ENCODE results near the gene ZFYVE9. TPM values are rescaled to one million over a fixed set of nuclear protein-coding genes. Genes with fewer than 3 reads are reported as not detected.
"Not testable (repeated sequence)": the region's sequence is repeated elsewhere in the genome, so short reads cannot be mapped to it uniquely, and the experiment has no call there.

The ZFYVE9 gene
- total RNA-seq, 3 donors from 2014 or later: 12.4 to 25.7 (median 19.1) TPM

DNA sequence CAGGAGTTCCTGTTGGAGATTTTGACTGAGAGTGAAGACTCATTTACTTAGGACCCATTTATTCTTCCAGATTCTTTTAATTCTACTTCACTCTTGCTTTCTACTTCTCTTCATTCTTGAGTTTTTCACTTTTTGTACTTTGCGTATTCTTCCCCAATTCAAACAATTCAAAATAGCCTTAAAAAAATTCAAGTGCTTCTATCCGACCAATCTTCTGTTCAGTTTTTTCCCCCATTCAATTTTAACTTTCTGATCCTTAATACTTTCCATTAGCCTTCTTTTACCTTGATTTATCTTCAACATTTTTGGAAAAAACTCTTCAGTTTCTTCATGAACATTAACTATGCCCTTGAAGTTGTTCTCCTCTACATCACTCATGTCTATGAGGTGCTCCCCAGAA lies 21.1 kb downstream of the ZFYVE9 start:
- Histone ChIP-seq H3K4me3 (no peak overlapping the region), H3K4me1 (ENCODE audit: low read depth) (no peaks in the 10 kb centered on the region), H3K9me3 (no peaks in the 10 kb centered on the region), H3K36me3 (ENCODE audit: low read depth) (no peaks in the 10 kb centered on the region)
- intact Hi-C loops (cut with DNase I, micrococcal nuclease): no loop called here
- TF ChIP-seq, protein P1, sequence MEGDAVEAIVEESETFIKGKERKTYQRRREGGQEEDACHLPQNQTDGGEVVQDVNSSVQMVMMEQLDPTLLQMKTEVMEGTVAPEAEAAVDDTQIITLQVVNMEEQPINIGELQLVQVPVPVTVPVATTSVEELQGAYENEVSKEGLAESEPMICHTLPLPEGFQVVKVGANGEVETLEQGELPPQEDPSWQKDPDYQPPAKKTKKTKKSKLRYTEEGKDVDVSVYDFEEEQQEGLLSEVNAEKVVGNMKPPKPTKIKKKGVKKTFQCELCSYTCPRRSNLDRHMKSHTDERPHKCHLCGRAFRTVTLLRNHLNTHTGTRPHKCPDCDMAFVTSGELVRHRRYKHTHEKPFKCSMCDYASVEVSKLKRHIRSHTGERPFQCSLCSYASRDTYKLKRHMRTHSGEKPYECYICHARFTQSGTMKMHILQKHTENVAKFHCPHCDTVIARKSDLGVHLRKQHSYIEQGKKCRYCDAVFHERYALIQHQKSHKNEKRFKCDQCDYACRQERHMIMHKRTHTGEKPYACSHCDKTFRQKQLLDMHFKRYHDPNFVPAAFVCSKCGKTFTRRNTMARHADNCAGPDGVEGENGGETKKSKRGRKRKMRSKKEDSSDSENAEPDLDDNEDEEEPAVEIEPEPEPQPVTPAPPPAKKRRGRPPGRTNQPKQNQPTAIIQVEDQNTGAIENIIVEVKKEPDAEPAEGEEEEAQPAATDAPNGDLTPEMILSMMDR (IDR thresholded peaks at IDR 0.05): no peak
- ATAC-seq: no peak
- no peak for DNase-seq

DNA sequence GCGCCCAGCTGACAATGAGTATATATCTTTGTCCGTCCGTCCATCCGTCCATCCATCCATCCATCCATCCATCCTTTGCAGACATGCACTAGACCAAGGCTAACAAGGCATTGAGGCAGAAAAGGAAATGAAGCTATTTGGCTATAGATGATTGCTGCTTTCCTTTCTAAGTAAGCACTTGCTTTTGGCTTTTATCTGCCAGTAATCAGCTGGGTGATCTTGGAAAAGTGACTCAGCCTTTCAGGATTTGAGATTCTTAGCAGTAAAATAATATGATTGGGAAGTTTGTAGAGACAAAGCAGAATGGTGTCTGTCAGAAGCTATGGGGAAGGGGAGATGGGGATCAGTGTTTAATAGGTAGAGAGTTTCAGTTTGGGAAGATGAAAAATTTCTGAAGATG lies 22.7 kb downstream of the ZFYVE9 start:
- H3K36me3 ChIP-seq (ENCODE audit: low read depth): no peaks in the 10 kb centered on the region
- DNase-seq (no peak), ATAC-seq (no peak)
- no peaks in the 10 kb centered on the region for H3K9me3 ChIP-seq
- no peak overlapping the region for H3K4me3 ChIP-seq
- intact Hi-C loops (cut with DNase I, micrococcal nuclease): no loop called here
- TF ChIP-seq, protein P1 (IDR thresholded peaks at IDR 0.05): no peak
- H3K4me1 ChIP-seq (ENCODE audit: low read depth): no peaks in the 10 kb centered on the region

DNA sequence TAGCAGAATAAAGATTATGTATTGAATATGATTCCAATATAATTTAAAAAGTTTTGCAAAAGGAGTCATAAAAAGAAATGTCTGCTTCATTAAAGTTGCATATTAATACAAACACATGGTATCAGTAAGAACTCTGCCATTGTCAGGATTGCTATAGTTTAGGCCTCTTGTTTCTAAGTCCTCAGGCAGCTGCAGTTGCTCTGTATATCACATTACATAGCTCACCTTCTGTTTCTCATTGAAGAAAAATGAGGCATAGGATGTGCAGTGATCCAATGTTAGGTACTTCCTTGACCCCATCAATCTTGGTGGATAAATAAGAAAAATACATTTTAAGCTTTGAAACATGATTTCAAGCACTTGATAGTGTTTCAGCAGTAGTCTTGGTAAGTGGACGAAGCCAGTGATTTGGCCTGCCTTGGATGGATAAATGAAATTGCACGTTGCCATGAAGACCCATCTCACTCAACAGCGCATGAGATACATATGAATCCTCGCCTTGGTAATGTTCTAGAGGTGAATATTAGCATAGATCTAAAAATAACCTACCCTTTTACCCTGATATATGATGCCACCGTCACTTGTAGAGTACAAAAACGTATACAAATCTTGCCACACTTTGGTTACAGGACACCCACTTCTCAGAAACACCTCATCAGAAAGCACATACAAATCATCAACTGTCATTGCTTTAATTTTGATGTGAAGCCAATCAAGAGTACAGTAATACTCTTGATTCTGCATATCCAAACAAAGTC lies 25.3 kb downstream of the ZFYVE9 start:
- ATAC-seq: no peak
- no peaks in the 10 kb centered on the region for H3K36me3 ChIP-seq (ENCODE audit: low read depth)
- no peaks in the 10 kb centered on the region for H3K9me3 ChIP-seq
- H3K4me1 ChIP-seq (ENCODE audit: low read depth): no peaks in the 10 kb centered on the region
- no peak for DNase-seq
- intact Hi-C loops (cut with DNase I, micrococcal nuclease): no loop called here
- H3K4me3 ChIP-seq: no peak overlapping the region
- TF ChIP-seq, protein P1 (IDR thresholded peaks at IDR 0.05): no peak

DNA sequence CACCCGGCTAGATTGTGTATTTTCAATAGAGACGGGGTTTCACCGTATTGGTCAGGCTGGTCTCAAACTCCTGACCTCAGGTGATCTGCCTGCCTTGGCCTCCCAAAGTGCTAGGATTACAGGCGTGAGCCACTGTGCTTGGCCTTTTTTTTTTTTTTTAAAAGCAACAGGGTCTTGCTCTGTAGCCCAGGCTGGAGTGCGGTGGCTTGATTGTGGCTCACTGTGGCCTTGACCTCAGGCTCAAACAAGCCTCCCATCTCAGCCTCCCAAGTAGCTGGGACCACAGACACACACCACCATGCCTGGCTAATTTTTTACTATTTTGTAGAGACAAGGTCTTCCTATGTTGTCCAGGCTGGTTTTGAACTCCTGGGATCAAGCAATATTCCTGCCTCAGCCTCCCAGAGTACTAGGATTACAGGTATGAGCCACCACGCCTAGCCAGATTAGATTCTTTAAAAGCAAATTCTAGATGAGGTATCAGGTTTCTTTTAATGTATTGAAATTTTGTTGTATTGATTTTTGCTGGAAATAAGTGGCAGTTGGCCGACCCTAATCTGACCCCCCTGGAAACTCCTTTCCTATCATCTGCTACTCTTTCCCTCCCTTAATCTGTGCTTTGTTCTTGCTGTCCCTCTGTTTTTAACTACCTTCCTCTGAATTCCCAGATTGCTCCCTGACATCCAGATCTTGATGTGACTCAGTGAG lies 26.6 kb downstream of the ZFYVE9 start:
- no peaks in the 10 kb centered on the region for H3K4me1 ChIP-seq (ENCODE audit: low read depth)
- ATAC-seq (no peak), DNase-seq (no peak)
- TF ChIP-seq, protein P1 (IDR thresholded peaks at IDR 0.05): no peak
- intact Hi-C loops (cut with DNase I, micrococcal nuclease): no loop called here
- no peak overlapping the region for H3K4me3 ChIP-seq
- no peaks in the 10 kb centered on the region for H3K36me3 ChIP-seq (ENCODE audit: low read depth)
- H3K9me3 ChIP-seq: no peaks in the 10 kb centered on the region

DNA sequence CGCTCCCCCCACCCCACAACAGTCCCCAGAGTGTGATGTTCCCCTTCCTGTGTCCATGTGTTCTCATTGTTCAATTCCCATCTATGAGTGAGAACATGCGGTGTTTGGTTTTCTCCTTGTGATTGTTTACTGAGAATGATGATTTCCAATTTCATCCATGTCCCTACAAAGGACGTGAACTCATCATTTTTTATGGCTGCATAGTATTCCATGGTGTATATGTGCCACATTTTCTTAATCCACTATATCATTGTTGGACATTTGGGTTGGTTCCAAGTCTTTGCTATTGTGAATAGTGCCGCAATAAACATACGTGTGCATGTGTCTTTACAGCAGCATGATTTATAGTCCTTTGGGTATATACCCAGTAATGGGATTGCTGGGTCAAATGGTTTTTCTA lies 29.3 kb downstream of the ZFYVE9 start:
- intact Hi-C loops (cut with DNase I, micrococcal nuclease); H3K9me3 ChIP-seq; H3K36me3 ChIP-seq (ENCODE audit: low read depth); DNase-seq; H3K4me3 ChIP-seq; H3K4me1 ChIP-seq (ENCODE audit: low read depth); ATAC-seq: not testable (repeated sequence)

DNA sequence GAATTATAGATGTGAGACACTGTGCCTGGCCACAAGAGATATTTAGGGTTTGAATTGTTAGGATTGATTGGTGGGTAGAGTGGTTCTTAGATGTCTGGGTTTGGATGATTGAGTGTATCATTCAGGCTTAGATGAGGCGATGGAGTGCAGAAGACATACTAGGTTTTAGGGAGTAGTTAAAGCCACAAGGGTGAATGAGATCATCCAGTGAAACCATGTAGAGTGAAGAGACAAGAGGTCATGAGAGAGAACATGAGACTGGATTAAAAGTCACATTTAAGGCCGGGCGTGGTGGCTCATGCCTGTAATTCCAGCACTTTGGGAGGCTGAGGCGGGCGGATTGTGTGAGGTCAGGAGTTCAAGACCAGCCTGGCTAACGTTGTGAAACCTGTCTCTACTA lies 37.2 kb downstream of the ZFYVE9 start:
- H3K4me1 ChIP-seq (ENCODE audit: low read depth): no peaks in the 10 kb centered on the region
- H3K9me3 ChIP-seq: no peaks in the 10 kb centered on the region
- no peak for DNase-seq
- H3K4me3 ChIP-seq: no peak overlapping the region
- no peak for ATAC-seq
- no peaks in the 10 kb centered on the region for H3K36me3 ChIP-seq (ENCODE audit: low read depth)
- TF ChIP-seq, protein P1 (IDR thresholded peaks at IDR 0.05): no peak
- intact Hi-C loops (cut with DNase I, micrococcal nuclease): no loop called here
